Measurements from ENCODE around the gene FXR2. TPM values are rescaled to one million over a fixed set of nuclear protein-coding genes. Genes with fewer than 3 reads are reported as not detected.

The FXR2 gene
- total and polyA plus RNA-seq, 9 of the 15 experiments (the other 6 are each of a cell fraction or from before 2014, with no cell fraction given): 2.0 to 49.3 (median 24.5) TPM

DNA sequence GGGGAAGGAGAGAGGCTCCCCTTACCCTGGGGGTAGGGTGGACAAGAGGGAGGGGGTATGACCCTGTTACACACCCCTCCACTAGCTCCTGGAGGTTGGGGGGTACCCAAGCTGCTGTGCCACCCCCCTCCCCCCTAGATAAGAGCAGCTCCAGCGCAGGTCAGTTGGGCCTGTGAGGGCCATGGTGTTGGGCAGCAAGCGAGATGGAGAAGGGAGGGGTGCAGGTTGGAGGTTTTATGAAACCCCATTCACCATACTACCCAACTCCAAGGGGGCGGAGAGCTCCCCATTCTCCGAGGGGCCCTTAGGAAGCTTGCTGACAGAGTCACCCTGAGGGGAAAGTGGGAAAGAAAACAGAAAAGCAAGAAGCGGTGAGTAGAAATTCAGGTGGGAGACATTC lies 23.1 kb downstream of the FXR2 start:
- Histone ChIP-seq H3K9ac (ENCODE audit: insufficient read depth in 1 of 2, low read depth in 2 of 2, low read length in 2 of 2) (no peak overlapping the region), H3K4me2 (ENCODE audit: insufficient read depth, low read length) (no peak overlapping the region)
- in situ Hi-C loops (cut with MboI): no loop called here

More for the DNA sequence above, 23.1 kb downstream of the FXR2 start:
- no peak overlapping the region for H3K27ac ChIP-seq (ENCODE audit: extremely low read depth, low read depth, low read length)
- H3K27me3 ChIP-seq (ENCODE audit: control insufficient read depth in 2 of 2, insufficient read depth in 2 of 2, low read length in 2 of 2): no peaks in the 10 kb centered on the region
- no peaks in the 10 kb centered on the region for H4K20me1 ChIP-seq (replicated peaks; ENCODE audit: control insufficient read depth, insufficient read depth, low read length)
- H3K36me3 ChIP-seq (ENCODE audit: control insufficient read depth, insufficient read depth, low read length): peaks cover 91% of the 10 kb centered on the region
- H2AFZ ChIP-seq (ENCODE audit: low read depth, low read length): no peak overlapping the region
- no peak for ATAC-seq
- intact Hi-C loops (cut with micrococcal nuclease): no loop called here
- ChIA-PET POLR2A (interaction anchor here (0.6 to 0.7 kb wide), 3 partner anchors 10 to 14 kb away, joined by 3 to 4 read pairs (median 3); no protein-coding TSS in a partner anchor), CTCF (ENCODE audit: low intra/inter-chr PET ratio) (no interaction called here)
- BruUV-seq (replicated peaks): no TSS peak
- peaks cover 20 to 34% of the 10 kb centered on the region in 2 experiments for H3K4me1 ChIP-seq (replicated peaks in 1 of 2; ENCODE audit: control insufficient read depth in 2 of 2, insufficient read depth in 2 of 2, low read length in 2 of 2)
- H3K9me1 ChIP-seq (ENCODE audit: control insufficient read depth, insufficient read depth, low read length): no peaks in the 10 kb centered on the region
- H3K4me3 ChIP-seq: no peak overlapping the region
- no peaks in the 10 kb centered on the region for H3K9me3 ChIP-seq (replicated peaks; ENCODE audit: control insufficient read depth, insufficient read depth, low read depth, low read length)
- TF ChIP-seq ZNF140 (CRISPR knock-in tag; IDR thresholded peaks at IDR 0.05) (no peak), TCF3 (CRISPR knock-in tag; IDR thresholded peaks at IDR 0.05) (no peak), FOXA1 (IDR thresholded peaks at IDR 0.05; ENCODE audit: borderline replicate concordance) (no peak), SIX5 (IDR thresholded peaks at IDR 0.05; ENCODE audit: borderline replicate concordance in 1 of 2, insufficient read depth in 1 of 2, low read depth in 1 of 2, low read length in 2 of 2) (no peak), CSDE1 (IDR thresholded peaks at IDR 0.05) (no peak), SLC30A9 (CRISPR knock-in tag; IDR thresholded peaks at IDR 0.05) (no peak), ZNF77 (CRISPR knock-in tag; IDR thresholded peaks at IDR 0.05) (no peak), TARDBP (IDR thresholded peaks at IDR 0.05) (no peak), ARID1B (IDR thresholded peaks at IDR 0.05) (no peak), GABPA (tag; conservative IDR thresholded peaks at IDR 0.05; ENCODE audit: low read depth) (no peak)
- TF ChIP-seq, protein P1, sequence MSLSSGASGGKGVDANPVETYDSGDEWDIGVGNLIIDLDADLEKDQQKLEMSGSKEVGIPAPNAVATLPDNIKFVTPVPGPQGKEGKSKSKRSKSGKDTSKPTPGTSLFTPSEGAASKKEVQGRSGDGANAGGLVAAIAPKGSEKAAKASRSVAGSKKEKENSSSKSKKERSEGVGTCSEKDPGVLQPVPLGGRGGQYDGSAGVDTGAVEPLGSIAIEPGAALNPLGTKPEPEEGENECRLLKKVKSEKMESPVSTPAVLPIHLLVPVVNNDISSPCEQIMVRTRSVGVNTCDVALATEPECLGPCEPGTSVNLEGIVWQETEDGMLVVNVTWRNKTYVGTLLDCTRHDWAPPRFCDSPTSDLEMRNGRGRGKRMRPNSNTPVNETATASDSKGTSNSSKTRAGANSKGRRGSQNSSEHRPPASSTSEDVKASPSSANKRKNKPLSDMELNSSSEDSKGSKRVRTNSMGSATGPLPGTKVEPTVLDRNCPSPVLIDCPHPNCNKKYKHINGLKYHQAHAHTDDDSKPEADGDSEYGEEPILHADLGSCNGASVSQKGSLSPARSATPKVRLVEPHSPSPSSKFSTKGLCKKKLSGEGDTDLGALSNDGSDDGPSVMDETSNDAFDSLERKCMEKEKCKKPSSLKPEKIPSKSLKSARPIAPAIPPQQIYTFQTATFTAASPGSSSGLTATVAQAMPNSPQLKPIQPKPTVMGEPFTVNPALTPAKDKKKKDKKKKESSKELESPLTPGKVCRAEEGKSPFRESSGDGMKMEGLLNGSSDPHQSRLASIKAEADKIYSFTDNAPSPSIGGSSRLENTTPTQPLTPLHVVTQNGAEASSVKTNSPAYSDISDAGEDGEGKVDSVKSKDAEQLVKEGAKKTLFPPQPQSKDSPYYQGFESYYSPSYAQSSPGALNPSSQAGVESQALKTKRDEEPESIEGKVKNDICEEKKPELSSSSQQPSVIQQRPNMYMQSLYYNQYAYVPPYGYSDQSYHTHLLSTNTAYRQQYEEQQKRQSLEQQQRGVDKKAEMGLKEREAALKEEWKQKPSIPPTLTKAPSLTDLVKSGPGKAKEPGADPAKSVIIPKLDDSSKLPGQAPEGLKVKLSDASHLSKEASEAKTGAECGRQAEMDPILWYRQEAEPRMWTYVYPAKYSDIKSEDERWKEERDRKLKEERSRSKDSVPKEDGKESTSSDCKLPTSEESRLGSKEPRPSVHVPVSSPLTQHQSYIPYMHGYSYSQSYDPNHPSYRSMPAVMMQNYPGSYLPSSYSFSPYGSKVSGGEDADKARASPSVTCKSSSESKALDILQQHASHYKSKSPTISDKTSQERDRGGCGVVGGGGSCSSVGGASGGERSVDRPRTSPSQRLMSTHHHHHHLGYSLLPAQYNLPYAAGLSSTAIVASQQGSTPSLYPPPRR (CRISPR knock-in tag; IDR thresholded peaks at IDR 0.05; ENCODE audit: borderline replicate concordance): no peak
- TF ChIP-seq, protein P2, sequence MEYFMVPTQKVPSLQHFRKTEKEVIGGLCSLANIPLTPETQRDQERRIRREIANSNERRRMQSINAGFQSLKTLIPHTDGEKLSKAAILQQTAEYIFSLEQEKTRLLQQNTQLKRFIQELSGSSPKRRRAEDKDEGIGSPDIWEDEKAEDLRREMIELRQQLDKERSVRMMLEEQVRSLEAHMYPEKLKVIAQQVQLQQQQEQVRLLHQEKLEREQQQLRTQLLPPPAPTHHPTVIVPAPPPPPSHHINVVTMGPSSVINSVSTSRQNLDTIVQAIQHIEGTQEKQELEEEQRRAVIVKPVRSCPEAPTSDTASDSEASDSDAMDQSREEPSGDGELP (CRISPR knock-in tag; IDR thresholded peaks at IDR 0.05; ENCODE audit: borderline replicate concordance): no peak
- TF ChIP-seq, protein P3, sequence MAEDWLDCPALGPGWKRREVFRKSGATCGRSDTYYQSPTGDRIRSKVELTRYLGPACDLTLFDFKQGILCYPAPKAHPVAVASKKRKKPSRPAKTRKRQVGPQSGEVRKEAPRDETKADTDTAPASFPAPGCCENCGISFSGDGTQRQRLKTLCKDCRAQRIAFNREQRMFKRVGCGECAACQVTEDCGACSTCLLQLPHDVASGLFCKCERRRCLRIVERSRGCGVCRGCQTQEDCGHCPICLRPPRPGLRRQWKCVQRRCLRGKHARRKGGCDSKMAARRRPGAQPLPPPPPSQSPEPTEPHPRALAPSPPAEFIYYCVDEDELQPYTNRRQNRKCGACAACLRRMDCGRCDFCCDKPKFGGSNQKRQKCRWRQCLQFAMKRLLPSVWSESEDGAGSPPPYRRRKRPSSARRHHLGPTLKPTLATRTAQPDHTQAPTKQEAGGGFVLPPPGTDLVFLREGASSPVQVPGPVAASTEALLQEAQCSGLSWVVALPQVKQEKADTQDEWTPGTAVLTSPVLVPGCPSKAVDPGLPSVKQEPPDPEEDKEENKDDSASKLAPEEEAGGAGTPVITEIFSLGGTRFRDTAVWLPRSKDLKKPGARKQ (CRISPR knock-in tag; IDR thresholded peaks at IDR 0.05): no peak
- H3K79me2 ChIP-seq (ENCODE audit: control insufficient read depth, insufficient read depth, low read length): peaks cover 25% of the 10 kb centered on the region
- 96% methylated on average over 3 of the region's 5 CpGs for WGBS (ENCODE audit: insufficient coverage, low coverage, missing lambda C conversion rate)
- DNase-seq (ENCODE audit: extremely low read depth in 1 of 4, low spot score in 3 of 4): no peak
- no peak for FAIRE-seq

Data from K562 (cell line).